ENCODE results near the gene TBCD.

DNA sequence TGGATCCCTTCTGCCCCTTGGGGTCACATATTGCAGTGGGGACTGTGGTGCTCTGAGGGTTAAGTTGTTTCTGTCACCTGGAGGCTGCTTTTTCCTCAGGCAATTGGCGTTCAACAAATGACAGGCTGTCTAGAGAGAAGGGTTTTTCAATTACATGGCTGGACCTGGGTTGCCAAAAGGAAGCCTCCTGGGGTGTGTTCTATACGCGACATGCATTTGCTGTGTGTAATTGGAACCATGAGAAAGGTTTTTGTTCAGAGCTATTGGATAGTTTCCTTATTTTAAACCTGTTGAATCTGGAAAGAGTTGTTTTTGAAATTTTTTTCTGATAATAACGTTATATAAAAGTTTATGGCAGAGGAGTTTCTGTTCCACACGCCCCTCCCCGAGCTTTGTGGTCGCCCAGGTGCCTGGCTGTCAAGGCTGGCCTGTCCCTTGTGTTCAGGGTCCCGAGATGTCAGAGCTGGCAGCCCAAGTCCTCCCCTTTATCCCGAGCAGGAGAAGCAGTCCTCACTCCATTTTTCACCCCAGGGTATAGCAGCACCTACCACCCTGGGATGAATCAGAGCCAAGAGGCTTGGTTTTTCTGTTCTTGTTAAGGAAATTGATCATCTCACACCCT, 114.0 kb downstream of the TBCD start:
- TF ChIP-seq, protein P1, sequence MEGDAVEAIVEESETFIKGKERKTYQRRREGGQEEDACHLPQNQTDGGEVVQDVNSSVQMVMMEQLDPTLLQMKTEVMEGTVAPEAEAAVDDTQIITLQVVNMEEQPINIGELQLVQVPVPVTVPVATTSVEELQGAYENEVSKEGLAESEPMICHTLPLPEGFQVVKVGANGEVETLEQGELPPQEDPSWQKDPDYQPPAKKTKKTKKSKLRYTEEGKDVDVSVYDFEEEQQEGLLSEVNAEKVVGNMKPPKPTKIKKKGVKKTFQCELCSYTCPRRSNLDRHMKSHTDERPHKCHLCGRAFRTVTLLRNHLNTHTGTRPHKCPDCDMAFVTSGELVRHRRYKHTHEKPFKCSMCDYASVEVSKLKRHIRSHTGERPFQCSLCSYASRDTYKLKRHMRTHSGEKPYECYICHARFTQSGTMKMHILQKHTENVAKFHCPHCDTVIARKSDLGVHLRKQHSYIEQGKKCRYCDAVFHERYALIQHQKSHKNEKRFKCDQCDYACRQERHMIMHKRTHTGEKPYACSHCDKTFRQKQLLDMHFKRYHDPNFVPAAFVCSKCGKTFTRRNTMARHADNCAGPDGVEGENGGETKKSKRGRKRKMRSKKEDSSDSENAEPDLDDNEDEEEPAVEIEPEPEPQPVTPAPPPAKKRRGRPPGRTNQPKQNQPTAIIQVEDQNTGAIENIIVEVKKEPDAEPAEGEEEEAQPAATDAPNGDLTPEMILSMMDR (IDR thresholded peaks at IDR 0.05): no peak
- TF ChIP-seq POLR2A (IDR thresholded peaks at IDR 0.05): no peak
